ENCODE measurements around the gene MAN2B1. TPM values are rescaled to one million over a fixed set of nuclear protein-coding genes. Genes with fewer than 3 reads are reported as not detected.

The MAN2B1 gene
- total and polyA plus RNA-seq, 9 donors: 17.8 to 63.7 (median 35.0) TPM

DNA sequence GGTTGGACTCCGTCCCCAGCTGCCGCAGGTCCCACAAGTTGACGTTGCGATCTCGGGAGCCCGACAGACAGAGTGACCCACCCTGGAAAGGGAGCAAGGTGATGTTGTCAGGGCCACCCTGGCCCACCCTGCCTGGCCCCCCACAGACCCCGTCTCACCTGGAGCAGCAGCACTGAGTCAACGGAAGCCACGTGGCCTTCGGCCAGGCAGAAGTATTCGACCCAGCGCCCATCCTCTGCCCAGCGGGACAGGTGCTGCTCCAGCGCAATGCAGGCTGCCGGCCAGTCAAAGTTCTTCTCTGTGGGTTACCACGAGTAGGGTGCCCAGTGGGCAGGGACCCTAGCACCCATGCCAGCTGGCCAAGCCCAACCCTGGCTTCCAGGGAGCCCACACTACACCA, 28.1 kb upstream of the MAN2B1 start:
- 86 to 88% (median 88%) methylated on average over 15 to 16 of the region's 16 CpGs for WGBS, 3 donors
- Histone ChIP-seq H3K27me3 (no peaks in the 10 kb centered on the region), H3K4me3 (no peak overlapping the region), H3K27ac (no peak overlapping the region), H3K9me3 (no peaks in the 10 kb centered on the region), H3K36me3 (no peaks in the 10 kb centered on the region), H3K4me1 (ENCODE audit: insufficient read depth) (peaks cover 4% of the 10 kb centered on the region)
- DNase-seq: no peak
- intact Hi-C loops (cut with DNase I): no loop called here
- TF ChIP-seq, protein P1, sequence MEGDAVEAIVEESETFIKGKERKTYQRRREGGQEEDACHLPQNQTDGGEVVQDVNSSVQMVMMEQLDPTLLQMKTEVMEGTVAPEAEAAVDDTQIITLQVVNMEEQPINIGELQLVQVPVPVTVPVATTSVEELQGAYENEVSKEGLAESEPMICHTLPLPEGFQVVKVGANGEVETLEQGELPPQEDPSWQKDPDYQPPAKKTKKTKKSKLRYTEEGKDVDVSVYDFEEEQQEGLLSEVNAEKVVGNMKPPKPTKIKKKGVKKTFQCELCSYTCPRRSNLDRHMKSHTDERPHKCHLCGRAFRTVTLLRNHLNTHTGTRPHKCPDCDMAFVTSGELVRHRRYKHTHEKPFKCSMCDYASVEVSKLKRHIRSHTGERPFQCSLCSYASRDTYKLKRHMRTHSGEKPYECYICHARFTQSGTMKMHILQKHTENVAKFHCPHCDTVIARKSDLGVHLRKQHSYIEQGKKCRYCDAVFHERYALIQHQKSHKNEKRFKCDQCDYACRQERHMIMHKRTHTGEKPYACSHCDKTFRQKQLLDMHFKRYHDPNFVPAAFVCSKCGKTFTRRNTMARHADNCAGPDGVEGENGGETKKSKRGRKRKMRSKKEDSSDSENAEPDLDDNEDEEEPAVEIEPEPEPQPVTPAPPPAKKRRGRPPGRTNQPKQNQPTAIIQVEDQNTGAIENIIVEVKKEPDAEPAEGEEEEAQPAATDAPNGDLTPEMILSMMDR (IDR thresholded peaks at IDR 0.05): no peak
- TF ChIP-seq POLR2A (IDR thresholded peaks at IDR 0.05) (no peak), EP300 (IDR thresholded peaks at IDR 0.05) (no peak)

DNA sequence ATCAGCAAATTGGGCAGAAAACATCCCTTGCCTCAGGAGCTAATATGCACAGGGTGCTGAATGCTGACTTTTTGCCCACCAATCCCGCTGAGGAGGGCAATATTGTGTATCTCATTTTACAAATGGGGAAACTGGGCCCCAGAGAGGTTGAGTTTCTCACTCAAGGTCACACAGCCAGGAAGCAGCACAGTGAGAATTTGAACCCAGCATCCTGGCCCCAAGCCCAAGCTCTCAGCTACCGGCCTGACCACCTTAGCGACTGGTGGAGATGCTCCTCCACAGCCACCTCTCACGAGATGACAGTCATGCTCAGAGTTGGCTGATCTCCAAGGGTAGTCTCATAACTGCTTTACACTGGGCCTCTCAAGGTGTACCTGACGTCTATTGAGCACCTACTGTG, 26.4 kb upstream of the MAN2B1 start:
- Histone ChIP-seq H3K27me3 (no peaks in the 10 kb centered on the region), H3K4me1 (ENCODE audit: insufficient read depth) (peaks cover 4% of the 10 kb centered on the region), H3K9me3 (no peaks in the 10 kb centered on the region), H3K4me3 (no peak overlapping the region), H3K36me3 (no peaks in the 10 kb centered on the region), H3K27ac (no peak overlapping the region)
- no peak for TF ChIP-seq POLR2A (IDR thresholded peaks at IDR 0.05)
- TF ChIP-seq, protein P1 (IDR thresholded peaks at IDR 0.05): no peak
- TF ChIP-seq EP300 (IDR thresholded peaks at IDR 0.05): no peak
- WGBS, 3 donors: 80 to 90% (median 84%) methylated on average over 5 of the region's 5 CpGs
- no peak for DNase-seq
- intact Hi-C loops (cut with DNase I): no loop called here

DNA sequence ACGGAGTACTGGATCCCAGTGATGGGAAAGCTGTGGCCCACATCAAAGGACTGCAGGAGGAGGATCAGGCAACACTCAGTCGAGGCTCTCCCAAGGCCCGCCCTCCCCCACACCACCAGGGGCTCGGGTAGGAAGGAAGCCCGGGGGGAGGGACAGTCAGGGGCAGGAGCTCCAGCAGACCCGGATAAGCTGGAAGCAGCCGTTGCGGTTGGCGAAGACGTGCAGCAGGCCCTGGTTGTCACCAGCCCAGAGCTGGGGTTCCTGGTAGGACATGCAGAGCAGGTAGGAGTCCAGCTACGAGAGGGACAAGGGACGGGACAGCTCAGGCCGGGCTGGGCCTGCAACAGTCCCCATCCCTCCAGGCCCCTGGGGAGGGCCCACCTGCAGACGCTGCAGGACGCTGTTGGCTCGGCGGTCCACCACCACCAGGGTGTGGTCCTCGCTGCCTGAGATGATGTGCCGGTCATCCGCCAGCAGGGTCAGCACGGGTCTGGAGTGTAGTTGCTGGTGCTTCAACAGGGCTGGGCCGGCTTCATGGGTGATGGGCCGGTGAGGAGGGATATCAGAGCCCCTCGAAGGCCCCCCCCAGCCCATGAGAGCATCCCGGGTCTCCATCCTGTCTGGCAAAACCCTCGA, 23.2 kb upstream of the MAN2B1 start:
- Histone ChIP-seq H3K36me3 (no peaks in the 10 kb centered on the region), H3K27ac (no peak overlapping the region), H3K27me3 (no peaks in the 10 kb centered on the region), H3K9me3 (no peaks in the 10 kb centered on the region), H3K4me1 (ENCODE audit: insufficient read depth) (no peaks in the 10 kb centered on the region), H3K4me3 (no peak overlapping the region)
- WGBS, 3 donors: 72 to 78% (median 77%) methylated on average over 25 to 26 of the region's 26 CpGs
- no peak for DNase-seq
- TF ChIP-seq POLR2A (IDR thresholded peaks at IDR 0.05): no peak
- TF ChIP-seq, protein P1 (IDR thresholded peaks at IDR 0.05): no peak
- no peak for TF ChIP-seq EP300 (IDR thresholded peaks at IDR 0.05)
- intact Hi-C loops (cut with DNase I): no loop called here

DNA sequence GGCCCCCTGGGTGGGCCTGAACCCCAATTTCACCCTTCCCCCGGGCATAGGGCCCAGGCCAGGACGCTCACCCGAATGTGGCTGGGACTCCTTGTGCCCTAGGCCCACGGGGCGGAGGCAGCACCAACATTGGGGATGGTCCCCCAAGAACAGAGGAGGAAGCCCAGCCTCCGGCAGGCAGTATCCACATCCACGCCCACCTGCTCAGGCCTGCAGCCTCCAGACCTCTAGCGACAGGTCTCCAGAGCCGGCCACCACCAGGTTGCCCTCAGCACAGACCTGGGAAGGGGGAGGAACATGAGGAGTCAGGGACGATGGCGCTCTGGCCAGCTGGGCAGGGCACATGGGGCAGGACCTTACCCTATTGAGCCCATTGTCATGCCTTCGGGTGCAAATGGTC, 22.5 kb upstream of the MAN2B1 start:
- 86 to 91% (median 89%) methylated on average over 12 of the region's 12 CpGs for WGBS, 3 donors
- Histone ChIP-seq H3K36me3 (no peaks in the 10 kb centered on the region), H3K27ac (no peak overlapping the region), H3K4me1 (ENCODE audit: insufficient read depth) (no peaks in the 10 kb centered on the region), H3K9me3 (no peaks in the 10 kb centered on the region), H3K4me3 (no peak overlapping the region), H3K27me3 (no peaks in the 10 kb centered on the region)
- TF ChIP-seq POLR2A (IDR thresholded peaks at IDR 0.05) (no peak), EP300 (IDR thresholded peaks at IDR 0.05) (no peak)
- TF ChIP-seq, protein P1 (IDR thresholded peaks at IDR 0.05): no peak
- intact Hi-C loops (cut with DNase I): no loop called here
- no peak for DNase-seq
